GM18507 (cell line): ENCODE results near the gene MUC5B.
"Not testable (repeated sequence)": the region's sequence is repeated elsewhere in the genome, so short reads cannot be mapped to it uniquely, and the experiment has no call there.

Experiments used
- DNase-seq: peaks from one replicate; pipeline ENCODE4 v3.0.0; 2011; ENCODE audit warnings: low read depth; ENCODE audit not compliant: insufficient read length; ENCODE audit errors: extremely low spot score
- FAIRE-seq: peaks from 2 replicates; lab custom pipeline; 2011; peaks lifted over from hg19 to GRCh38; lab: Jason Lieb, UNC

MUC5B gene

DNA sequence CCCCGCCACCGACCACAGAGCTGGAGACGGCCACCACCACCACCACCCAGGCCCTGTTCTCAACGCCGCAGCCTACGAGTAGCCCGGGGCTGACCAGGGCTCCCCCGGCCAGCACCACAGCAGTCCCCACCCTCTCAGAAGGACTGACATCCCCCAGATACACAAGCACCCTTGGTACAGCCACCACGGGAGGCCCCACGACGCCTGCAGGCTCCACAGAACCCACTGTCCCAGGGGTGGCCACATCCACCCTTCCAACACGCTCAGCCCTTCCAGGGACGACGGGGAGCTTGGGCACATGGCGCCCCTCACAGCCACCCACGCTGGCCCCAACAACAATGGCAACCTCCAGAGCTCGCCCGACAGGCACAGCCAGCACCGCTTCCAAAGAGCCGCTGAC is 18.8 kb downstream of the MUC5B start:
- FAIRE-seq (no peak), DNase-seq (no peak)

DNA sequence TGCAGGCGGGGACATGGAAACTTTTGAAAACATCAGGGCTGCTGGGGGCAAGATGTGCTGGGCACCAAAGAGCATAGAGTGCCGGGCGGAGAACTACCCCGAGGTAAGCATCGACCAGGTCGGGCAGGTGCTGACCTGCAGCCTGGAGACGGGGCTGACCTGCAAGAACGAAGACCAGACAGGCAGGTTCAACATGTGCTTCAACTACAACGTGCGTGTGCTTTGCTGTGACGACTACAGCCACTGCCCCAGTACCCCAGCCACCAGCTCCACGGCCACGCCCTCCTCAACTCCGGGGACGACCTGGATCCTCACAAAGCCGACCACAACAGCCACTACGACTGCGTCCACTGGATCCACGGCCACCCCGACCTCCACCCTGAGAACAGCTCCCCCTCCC is 19.4 kb downstream of the MUC5B start:
- no peak for FAIRE-seq
- no peak for DNase-seq

DNA sequence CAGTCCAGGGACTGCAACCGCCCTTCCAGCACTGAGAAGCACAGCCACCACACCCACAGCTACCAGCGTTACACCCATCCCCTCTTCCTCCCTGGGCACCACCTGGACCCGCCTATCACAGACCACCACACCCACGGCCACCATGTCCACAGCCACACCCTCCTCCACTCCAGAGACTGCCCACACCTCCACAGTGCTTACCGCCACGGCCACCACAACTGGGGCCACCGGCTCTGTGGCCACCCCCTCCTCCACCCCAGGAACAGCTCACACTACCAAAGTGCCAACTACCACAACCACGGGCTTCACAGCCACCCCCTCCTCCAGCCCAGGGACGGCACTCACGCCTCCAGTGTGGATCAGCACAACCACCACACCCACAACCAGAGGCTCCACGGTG is 19.9 kb downstream of the MUC5B start:
- not testable (repeated sequence) for DNase-seq, FAIRE-seq

DNA sequence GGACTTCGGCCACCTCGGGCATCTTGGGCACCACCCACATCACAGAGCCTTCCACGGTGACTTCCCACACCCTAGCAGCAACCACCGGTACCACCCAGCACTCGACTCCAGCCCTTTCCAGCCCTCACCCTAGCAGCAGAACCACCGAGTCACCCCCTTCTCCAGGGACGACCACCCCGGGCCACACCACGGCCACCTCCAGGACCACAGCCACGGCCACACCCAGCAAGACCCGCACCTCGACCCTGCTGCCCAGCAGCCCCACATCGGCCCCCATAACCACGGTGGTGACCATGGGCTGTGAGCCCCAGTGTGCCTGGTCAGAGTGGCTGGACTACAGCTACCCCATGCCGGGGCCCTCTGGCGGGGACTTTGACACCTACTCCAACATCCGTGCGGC is 20.7 kb downstream of the MUC5B start:
- DNase-seq, FAIRE-seq: not testable (repeated sequence)

DNA sequence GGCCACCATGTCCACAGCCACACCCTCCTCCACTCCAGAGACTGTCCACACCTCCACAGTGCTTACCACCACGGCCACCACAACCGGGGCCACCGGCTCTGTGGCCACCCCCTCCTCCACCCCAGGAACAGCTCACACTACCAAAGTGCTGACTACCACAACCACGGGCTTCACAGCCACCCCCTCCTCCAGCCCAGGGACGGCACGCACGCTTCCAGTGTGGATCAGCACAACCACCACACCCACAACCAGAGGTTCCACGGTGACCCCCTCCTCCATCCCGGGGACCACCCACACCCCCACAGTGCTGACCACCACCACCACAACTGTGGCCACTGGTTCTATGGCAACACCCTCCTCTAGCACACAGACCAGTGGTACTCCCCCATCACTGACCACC is 21.7 kb downstream of the MUC5B start:
- not testable (repeated sequence) for FAIRE-seq

DNA sequence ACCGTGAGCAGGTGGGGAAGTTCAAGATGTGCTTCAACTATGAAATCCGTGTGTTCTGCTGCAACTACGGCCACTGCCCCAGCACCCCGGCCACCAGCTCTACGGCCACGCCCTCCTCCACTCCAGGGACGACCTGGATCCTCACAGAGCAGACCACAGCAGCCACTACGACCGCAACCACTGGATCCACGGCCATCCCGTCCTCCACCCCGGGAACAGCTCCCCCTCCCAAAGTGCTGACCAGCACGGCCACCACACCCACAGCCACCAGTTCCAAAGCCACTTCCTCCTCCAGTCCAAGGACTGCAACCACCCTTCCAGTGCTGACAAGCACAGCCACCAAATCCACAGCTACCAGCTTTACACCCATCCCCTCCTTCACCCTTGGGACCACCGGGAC is 22.9 kb downstream of the MUC5B start:
- not testable (repeated sequence) for FAIRE-seq, DNase-seq

More for the DNA sequence above, 21.7 kb downstream of the MUC5B start:
- DNase-seq, result not testable (repeated sequence)

DNA sequence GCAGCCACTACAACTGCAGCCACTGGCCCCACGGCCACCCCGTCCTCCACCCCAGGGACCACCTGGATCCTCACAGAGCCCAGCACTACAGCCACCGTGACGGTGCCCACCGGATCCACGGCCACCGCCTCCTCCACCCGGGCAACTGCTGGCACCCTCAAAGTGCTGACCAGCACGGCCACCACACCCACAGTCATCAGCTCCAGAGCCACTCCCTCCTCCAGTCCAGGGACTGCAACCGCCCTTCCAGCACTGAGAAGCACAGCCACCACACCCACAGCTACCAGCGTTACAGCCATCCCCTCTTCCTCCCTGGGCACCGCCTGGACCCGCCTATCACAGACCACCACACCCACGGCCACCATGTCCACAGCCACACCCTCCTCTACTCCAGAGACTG is 23.4 kb downstream of the MUC5B start:
- FAIRE-seq, DNase-seq: not testable (repeated sequence)

DNA sequence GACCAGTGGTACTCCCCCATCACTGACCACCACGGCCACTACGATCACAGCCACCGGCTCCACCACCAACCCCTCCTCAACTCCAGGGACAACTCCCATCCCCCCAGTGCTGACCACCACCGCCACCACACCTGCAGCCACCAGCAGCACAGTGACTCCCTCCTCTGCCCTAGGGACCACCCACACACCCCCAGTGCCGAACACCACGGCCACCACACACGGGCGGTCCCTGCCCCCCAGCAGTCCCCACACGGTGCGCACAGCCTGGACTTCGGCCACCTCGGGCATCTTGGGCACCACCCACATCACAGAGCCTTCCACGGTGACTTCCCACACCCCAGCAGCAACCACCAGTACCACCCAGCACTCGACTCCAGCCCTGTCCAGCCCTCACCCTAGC is 24.2 kb downstream of the MUC5B start:
- FAIRE-seq, DNase-seq: not testable (repeated sequence)

DNA sequence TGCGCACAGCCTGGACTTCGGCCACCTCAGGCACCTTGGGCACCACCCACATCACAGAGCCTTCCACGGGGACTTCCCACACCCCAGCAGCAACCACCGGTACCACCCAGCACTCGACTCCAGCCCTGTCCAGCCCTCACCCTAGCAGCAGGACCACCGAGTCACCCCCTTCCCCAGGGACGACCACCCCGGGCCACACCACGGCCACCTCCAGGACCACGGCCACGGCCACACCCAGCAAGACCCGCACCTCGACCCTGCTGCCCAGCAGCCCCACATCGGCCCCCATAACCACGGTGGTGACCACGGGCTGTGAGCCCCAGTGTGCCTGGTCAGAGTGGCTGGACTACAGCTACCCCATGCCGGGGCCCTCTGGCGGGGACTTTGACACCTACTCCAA is 26.1 kb downstream of the MUC5B start:
- not testable (repeated sequence) for DNase-seq, FAIRE-seq

DNA sequence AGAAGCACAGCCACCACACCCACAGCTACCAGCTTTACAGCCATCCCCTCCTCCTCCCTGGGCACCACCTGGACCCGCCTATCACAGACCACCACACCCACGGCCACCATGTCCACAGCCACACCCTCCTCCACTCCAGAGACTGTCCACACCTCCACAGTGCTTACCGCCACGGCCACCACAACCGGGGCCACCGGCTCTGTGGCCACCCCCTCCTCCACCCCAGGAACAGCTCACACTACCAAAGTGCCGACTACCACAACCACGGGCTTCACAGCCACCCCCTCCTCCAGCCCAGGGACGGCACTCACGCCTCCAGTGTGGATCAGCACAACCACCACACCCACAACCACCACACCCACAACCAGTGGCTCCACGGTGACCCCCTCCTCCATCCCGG is 27.5 kb downstream of the MUC5B start:
- not testable (repeated sequence) for FAIRE-seq, DNase-seq

DNA sequence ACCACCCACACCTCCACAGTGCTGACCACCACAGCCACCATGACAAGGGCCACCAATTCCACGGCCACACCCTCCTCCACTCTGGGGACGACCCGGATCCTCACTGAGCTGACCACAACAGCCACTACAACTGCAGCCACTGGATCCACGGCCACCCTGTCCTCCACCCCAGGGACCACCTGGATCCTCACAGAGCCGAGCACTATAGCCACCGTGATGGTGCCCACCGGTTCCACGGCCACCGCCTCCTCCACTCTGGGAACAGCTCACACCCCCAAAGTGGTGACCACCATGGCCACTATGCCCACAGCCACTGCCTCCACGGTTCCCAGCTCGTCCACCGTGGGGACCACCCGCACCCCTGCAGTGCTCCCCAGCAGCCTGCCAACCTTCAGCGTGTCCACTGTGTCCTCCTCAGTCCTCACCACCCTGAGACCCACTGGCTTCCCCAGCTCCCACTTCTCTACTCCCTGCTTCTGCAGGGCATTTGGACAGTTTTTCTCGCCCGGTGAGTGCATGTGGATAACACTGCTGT is 28.4 kb downstream of the MUC5B start:
- FAIRE-seq, result no peak
- no peak for DNase-seq

DNA sequence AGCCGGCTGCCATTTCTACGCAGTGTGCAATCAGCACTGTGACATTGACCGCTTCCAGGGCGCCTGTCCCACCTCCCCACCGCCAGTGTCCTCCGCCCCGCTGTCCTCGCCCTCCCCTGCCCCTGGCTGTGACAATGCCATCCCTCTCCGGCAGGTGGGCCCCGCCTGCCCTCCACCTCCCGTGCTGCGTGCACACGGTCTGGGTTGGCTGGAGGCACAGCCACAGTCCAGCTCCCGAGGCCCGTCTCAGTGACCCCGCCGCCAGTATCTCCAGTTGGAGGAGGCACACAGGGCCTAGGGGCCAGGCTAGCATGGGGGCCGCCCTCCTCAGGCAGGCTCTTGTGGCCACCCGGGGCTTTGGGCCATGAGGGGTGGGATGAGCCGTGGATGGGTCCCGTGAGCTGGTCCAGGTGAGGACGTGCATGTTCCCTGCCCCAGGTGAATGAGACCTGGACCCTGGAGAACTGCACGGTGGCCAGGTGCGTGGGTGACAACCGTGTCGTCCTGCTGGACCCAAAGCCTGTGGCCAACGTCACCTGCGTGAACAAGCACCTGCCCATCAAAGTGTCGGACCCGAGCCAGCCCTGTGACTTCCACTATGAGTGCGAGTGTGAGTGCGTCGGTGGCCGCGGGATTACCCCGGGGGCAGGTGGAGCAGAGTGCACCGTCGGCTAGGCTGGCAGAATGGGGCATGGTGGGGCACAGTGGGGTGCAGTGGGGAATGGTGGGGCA is 29.7 kb downstream of the MUC5B start:
- DNase-seq (no peak), FAIRE-seq (no peak)

DNA sequence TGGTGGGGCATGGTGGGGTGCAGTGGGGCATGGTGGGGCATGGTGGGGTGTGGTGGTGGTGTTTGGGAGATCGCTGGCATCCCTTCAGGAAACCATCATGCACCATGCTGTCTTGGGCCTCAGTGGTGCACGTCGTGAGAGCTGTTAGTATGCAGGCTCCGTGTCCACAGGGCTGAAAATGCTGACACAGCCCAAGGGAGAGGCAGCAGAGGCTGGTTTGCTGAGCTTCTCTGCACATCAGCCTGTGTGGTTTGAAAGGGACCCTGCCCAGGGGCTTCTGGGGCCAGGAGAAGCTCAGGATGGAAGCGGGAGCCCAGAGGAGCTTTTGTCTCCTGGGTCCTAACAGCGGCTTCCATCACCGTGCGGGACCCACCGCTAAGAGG is 30.2 kb downstream of the MUC5B start:
- FAIRE-seq, result no peak
- DNase-seq, result no peak

DNA sequence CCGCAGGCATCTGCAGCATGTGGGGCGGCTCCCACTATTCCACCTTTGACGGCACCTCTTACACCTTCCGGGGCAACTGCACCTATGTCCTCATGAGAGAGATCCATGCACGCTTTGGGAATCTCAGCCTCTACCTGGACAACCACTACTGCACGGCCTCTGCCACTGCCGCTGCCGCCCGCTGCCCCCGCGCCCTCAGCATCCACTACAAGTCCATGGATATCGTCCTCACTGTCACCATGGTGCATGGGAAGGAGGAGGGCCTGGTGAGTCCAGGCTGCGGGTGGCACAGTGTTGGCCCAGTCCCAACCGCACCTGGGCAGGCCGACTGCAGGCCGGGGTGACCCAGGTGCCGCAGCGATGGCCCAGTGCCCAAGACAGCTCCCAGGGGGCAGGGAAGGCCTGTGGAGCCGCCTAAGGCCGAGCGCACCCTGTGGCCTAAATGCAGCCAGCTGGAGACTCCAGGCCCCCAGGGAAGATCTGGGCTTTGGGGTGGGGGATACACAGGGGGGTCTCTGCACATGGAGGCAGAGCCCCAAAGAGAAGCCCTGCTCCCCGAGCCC is 31.3 kb downstream of the MUC5B start:
- DNase-seq, result no peak
- FAIRE-seq, result no peak

DNA sequence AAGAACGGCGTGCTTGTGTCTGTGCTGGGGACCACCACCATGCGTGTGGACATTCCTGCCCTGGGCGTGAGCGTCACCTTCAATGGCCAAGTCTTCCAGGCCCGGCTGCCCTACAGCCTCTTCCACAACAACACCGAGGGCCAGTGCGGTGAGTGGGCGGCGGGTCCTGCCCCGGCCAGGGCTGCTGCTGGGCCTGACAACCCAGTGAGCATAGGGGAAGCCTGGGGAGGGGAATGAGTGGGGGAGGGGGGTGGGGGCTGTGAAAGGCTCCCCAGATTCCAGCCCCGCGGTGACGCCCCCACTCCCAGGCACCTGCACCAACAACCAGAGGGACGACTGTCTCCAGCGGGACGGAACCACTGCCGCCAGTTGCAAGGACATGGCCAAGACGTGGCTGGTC is 31.9 kb downstream of the MUC5B start:
- DNase-seq (no peak), FAIRE-seq (no peak)

DNA sequence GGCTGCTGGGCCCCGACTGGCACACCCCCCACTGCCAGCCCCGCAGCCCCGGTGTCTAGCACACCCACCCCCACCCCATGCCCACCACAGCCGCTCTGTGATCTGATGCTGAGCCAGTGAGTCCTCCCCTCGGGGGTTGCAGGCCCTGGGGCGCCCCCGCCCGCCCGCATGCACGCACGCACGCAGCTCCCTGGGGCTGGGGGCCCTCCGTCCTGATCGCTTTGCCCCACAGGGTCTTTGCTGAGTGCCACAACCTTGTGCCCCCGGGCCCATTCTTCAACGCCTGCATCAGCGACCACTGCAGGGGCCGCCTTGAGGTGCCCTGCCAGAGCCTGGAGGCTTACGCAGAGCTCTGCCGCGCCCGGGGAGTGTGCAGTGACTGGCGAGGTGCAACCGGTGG is 32.3 kb downstream of the MUC5B start:
- no peak for DNase-seq
- no peak for FAIRE-seq

DNA sequence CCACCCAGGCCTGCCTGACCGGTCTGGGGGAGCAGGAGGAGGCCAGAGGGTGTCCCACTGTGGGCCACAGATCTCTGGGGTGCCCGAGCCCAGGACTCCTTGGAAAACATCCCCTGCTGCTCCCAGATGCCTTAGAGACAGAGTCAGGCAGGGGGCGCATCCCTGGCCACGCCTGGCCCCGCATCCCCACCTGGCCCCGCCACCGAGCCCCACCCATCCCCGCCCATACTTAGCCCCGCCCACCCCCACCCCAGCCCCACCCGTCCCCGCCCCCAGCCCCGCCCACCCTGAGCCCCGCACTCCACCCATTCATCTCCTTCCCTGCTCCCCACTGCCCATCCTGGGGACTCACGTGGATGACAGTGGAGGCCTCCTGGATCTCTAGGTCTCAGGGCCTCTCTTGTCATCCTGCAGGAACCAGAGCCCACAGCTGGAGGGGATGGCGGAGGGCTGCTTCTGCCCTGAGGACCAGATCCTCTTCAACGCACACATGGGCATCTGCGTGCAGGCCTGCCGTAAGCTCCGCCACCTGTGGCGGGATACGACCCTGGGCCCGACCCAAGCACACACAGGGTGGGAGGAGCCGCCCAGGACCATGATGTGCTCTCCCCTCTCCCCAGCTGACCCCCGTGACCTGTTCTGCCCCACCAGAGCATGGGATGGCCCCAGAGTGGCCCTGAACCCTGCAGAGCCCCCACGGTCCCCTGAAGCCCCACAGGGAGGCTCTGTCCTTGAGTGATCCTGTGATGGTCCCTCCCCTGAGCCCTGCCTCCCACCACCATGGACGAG is 33.6 kb downstream of the MUC5B start:
- FAIRE-seq (no peak), DNase-seq (no peak)

DNA sequence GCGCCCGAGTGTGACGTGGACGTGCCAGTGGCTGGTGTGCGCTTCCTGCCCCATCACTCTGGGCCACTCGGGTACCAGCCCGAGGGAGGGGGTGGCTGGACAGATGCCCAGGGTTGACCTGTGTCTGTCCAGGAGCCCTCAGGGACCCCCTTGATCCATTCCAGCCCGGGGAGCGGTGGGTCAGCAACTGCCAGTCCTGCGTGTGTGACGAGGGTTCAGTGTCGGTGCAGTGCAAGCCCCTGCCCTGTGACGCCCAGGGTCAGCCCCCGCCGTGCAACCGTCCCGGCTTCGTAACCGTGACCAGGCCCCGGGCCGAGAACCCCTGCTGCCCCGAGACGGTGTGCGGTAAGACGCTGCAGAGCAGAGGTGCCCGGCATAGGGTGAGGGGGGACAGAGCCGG is 34.5 kb downstream of the MUC5B start:
- no peak for FAIRE-seq

DNA sequence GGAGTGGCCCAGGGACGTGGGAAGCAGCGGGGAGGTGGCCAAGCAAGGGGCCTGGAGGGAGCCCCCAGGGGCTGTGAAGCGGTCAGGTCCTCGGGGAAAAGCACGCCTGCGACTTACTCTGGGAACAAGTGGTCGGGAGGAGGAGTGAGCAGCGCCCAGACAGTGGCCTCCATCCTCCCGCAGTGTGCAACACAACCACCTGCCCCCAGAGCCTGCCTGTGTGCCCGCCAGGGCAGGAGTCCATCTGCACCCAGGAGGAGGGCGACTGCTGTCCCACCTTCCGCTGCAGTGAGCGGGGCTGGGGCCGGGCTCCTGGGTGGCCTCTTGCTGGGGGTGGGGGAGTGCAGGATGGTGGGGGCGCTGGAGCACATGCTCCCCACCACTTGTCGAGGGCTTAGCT is 35.0 kb downstream of the MUC5B start:
- DNase-seq, result no peak
- FAIRE-seq, result no peak

More for the DNA sequence above, 34.5 kb downstream of the MUC5B start:
- DNase-seq, result no peak

DNA sequence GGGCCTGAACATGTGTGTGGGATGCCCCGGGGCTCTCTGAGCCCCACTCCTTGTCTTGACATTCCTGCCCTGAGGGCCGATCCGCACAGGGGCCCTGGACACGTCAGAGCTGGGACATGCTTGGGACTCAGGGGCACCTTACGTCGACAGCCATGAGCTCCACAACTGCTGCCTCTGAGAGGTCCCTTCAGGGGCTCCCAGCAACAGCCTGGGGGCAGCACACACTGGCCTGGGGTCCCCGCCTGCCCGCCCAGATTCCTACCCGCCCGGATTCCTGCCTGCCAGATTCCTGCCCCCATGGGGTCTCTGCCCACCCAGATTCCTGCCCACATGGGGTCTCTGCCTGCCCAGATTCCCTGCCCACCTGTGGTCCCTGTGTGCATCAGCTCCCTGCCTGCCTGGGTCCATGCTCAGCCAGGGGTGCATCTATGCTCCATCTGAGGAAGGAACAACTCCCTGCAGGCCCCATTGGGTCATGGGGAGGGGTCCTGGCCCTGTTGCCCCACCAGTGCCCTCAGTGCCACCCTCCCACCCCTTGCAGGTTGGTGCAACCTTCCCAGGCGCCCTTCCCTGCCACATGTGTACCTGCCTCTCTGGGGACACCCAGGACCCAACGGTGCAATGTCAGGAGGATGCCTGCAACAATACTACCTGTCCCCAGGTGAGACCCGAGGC is 35.7 kb downstream of the MUC5B start:
- FAIRE-seq, result no peak

More for the DNA sequence above, 35.7 kb downstream of the MUC5B start:
- no peak for DNase-seq
